Measurements from ENCODE around the gene PRKCA.
A peak's percentile ranks its signal among the peaks of the same experiment; 100 is the strongest.

PRKCA gene

DNA sequence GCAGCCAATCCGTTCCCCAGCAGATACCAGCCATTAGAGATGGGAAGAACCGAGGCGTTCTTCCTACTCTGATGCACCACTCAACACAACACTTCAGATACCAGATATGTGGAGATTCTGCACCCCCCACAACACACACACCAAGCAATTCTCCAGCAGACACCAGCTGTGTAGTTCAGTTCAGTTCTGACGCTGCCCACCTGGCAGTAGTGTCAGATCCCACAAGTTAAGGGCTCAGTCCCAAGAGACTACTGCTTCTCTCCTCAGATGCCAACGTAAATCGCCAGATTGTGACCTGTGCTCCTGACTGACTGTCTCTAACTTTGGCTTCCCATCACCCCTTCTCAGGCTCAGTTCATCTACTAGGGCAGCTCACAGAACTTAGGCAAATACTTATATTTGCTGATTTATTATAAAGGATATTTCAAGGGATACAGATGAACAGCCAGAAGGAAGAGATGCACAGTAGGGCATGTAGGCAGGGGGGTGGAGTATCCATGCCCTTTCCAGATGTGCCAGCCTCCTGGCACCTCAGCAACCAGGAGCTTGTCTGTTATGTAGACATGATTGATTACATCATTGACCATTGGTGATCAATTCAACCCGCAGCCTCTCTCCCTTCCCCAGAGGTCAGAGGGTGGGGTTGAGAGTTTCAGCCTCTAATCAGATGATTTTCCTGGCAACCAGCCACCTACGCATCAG is 110.6 kb downstream of the PRKCA start:
- TF ChIP-seq, protein P1, sequence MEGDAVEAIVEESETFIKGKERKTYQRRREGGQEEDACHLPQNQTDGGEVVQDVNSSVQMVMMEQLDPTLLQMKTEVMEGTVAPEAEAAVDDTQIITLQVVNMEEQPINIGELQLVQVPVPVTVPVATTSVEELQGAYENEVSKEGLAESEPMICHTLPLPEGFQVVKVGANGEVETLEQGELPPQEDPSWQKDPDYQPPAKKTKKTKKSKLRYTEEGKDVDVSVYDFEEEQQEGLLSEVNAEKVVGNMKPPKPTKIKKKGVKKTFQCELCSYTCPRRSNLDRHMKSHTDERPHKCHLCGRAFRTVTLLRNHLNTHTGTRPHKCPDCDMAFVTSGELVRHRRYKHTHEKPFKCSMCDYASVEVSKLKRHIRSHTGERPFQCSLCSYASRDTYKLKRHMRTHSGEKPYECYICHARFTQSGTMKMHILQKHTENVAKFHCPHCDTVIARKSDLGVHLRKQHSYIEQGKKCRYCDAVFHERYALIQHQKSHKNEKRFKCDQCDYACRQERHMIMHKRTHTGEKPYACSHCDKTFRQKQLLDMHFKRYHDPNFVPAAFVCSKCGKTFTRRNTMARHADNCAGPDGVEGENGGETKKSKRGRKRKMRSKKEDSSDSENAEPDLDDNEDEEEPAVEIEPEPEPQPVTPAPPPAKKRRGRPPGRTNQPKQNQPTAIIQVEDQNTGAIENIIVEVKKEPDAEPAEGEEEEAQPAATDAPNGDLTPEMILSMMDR (IDR thresholded peaks at IDR 0.05; ENCODE audit: insufficient read depth, low read depth, low read length, missing control alignments) = no peak
- no peak for DNase-seq (ENCODE audit: low read depth)
- H3K4me3 ChIP-seq (ENCODE audit: low read length) = no peak overlapping the region

DNA sequence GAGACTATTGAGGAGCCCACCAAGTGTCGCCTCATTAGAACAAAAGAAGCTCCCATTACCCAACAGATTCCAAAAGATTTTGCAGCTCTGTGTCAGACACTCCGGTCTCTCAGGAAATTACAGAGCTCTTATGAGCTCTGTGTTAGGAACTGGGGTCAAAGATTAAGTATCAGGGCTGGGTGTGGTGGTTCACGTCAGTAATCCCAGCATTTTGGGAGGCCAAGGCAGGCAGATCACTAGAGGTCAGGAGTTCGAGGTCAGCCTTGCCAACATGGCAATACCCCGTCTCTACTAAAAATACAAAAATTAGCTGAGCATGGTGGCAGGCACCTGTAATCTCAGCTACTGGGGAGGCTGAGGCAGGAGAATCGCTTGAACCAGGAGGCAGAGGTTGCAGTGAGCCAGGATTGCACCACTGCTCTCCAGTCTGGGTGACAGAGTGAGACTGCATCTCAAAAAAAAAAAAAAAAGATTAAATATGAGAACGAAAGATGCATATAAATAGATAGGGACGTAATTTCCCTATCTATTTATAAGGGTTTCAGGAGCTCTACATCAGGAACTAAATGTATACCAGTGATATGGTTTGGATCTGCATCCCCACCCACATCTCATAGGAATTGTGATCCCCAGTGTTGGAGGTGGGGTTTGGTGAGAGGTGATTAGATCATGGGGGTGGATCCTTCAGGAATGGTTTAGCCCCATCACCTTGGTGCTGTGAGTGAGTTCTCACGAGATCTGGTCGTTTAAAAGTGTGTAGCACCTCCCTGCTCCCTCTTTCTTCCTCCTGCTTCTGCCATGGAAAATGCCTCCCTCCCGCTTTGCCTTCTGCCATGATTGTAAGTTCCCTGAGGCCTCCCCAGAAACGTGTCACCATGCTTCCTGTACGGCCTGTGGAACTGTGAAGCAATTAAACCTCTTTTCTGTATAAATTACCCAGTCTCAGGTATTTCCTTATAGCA is 111.4 kb downstream of the PRKCA start:
- TF ChIP-seq, protein P1 (IDR thresholded peaks at IDR 0.05; ENCODE audit: insufficient read depth, low read depth, low read length, missing control alignments) = no peak
- no peak for DNase-seq (ENCODE audit: low read depth)
- no peak overlapping the region for H3K4me3 ChIP-seq (ENCODE audit: low read length)

DNA sequence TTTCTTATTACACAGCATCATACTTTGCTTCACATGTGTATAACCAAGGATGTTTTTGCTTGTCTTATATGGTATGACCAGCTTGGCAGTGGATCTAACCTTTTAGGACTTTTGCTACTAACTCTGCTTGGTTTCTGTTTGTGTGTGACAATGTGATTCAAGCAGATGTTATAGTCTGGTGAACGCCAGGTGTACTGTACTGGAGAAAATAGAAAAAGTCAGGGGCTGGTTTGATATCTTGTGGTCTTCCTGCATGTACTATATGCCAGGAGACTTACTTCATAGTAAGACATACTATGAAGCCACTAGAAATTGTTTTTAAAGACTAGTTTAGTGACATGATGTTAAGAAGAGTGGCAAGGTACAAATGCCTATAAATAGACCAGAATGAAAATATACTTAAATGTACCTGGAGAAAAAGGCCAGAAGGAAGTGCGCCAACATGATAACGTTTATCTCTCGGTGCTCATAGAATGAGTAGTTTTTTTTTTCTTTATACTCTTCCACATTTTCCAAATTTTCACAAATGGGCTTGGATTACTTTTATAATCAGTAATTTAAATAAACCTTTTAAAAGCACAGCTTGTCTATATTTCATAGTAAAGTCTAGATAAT is 112.3 kb downstream of the PRKCA start:
- no peak for DNase-seq (ENCODE audit: low read depth)
- H3K4me3 ChIP-seq (ENCODE audit: low read length) = no peak overlapping the region
- TF ChIP-seq, protein P1 (IDR thresholded peaks at IDR 0.05; ENCODE audit: insufficient read depth, low read depth, low read length, missing control alignments) = no peak

DNA sequence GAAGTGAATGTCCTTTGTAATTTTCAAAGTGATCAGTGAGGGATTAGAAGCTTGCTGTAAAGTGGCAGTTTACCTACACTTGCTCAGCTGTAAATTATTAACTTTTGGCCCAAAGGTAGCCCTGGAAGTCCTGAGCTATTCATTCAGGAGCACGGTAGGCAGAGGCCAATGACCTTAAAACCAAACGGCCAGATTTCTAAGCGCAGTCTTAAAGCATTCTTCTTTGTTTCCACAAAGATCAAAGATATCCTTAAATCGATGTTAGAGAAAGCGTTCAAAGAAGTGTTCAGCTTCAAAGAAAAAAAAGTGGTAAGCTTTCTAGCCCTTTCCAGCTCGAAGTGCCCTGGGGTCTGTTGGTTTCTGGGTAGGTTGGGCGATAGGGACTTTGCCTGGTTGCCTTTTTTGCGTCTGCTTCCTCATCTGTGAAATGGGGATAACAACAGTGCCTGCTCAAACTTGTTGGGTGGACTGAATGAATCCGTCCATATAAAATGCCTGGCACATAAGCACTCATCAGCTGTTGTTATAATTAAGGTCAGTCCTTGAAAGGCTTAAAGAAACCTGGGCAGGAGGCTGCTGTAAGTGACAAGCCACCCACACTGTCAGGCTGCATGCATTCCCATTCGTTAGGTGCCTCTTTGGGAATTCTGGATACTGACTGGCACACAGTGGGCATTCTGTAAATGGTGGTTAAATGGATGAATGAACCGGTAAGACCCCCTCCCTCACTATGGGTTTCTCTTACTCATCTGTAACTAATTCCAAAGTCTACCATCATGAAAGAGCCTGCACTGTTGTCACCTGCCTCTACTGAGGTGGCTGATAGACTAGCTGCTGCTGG is 113.2 kb downstream of the PRKCA start:
- H3K4me3 ChIP-seq (ENCODE audit: low read length) = no peak overlapping the region
- TF ChIP-seq, protein P1 (IDR thresholded peaks at IDR 0.05; ENCODE audit: insufficient read depth, low read depth, low read length, missing control alignments) = no peak
- DNase-seq (ENCODE audit: low read depth) = no peak

DNA sequence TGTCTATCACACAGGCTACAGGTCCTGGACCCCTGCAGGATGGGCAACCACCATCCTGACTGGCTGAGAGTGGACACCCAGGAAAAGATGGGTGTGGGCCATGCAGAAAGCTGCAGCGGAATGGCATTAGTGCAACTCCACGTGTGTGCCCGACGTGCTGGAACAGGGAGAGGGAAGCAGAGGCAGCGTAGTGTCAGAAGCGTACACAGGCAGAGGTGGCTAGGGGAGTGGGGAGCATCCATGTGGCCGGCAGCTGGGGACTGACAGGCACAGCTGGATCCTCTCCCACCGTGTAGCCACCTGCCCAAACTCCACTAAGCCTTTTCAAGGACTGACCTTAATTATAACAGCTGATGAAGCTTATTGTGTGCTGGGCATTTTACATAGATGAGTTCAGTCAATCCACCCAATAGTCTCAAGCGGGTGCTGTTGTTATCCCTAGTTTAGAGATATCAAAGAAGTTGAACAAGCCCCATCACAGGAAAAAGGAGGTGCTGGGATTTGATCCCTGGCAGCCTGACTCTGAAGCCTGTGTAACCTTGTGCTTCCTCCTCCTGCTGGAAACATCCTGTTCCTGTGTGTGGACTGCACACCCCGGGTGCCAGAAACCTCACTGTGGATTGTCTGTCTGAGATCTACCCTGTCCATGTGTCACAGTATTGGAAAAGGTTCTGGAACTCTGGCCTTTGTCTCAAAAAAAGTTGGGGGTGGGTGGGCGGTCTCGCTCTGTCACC is 114.0 kb downstream of the PRKCA start:
- TF ChIP-seq, protein P1 (IDR thresholded peaks at IDR 0.05; ENCODE audit: insufficient read depth, low read depth, low read length, missing control alignments) = no peak
- no peak overlapping the region for H3K4me3 ChIP-seq (ENCODE audit: low read length)
- no peak for DNase-seq (ENCODE audit: low read depth)

DNA sequence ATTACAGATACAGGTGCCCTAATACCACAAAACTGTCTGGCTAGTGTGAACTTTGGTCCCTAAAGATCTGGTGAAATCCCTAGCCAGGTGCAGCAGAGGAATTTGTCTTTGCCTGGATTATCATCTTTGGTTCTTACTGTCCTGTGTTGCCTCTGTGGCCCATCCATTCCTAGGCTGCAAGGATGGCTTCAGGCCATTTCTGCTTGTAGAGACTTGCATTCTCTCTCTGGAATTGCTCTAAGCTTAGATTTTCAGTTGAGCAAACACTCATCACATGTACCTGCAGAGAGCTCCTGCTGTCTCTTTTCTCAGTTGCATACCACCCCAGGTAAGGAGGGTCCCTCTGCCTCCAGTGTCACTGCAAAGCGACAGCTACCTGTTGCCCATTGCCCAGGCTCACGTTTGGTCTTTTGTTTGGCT is 114.9 kb downstream of the PRKCA start:
- peak; percentile 77 for DNase-seq (ENCODE audit: low read depth)
- H3K4me3 ChIP-seq (ENCODE audit: low read length) = no peak overlapping the region
- TF ChIP-seq, protein P1 (IDR thresholded peaks at IDR 0.05; ENCODE audit: insufficient read depth, low read depth, low read length, missing control alignments) = no peak

Measured in epithelial cell of esophagus (primary cell).